OCI-LY3 (cell line): ENCODE measurements around the gene KCNMA1.

Experiments
- H2AFZ ChIP-seq: fragments of 200-600, 300-600 bp; shearing (Covaris generic); 2 replicates; pipeline ENCODE4 v1.6.0; 2014; ENCODE audit warnings: antibody characterized with exemption, low read depth, low read length
- H3K27ac ChIP-seq: fragments of 200-600, 300-600 bp; sonication (generic); 2 replicates; pipeline ENCODE4 v1.5.1; 2014; ENCODE audit warnings: mild to moderate bottlenecking, low read length, moderate library complexity, mixed read lengths
- H3K27me3 ChIP-seq: fragments of 200-600, 300-600 bp; sonication (generic); 2 replicates; pipeline ENCODE4 v1.6.1; 2014; ENCODE audit warnings: low read depth, low read length, mixed read lengths
- H3K36me3 ChIP-seq: fragments of 200-600, 300-600 bp; sonication (generic); replicated peaks from 2 replicates; pipeline ENCODE3; 2014; ENCODE audit warnings: low read depth, low read length, mixed read lengths
- H3K4me1 ChIP-seq: fragments of 300-600, 200-600 bp; sonication (generic); 2 replicates; pipeline ENCODE4 v1.6.1; 2014; ENCODE audit warnings: low read length, mixed read lengths
- H3K4me2 ChIP-seq: fragments of 200-600, 300-600 bp; sonication (generic); 2 replicates; pipeline ENCODE4 v1.6.1; 2014; ENCODE audit warnings: low read length, mixed read lengths
- H3K4me3 ChIP-seq: fragments of 300-600, 200-600 bp; sonication (generic); 2 replicates; pipeline ENCODE4 v1.5.1; 2014; ENCODE audit warnings: antibody characterized with exemption, mild to moderate bottlenecking, low read length, moderate library complexity
- H3K79me2 ChIP-seq: fragments of 300-600, 200-600 bp; shearing (Covaris generic); 2 replicates; pipeline ENCODE4 v1.6.1; 2014; ENCODE audit warnings: mild to moderate bottlenecking, low read length, mixed read lengths
- H3K9ac ChIP-seq: fragments of 300-600, 200-600 bp; shearing (Covaris generic); 2 replicates; pipeline ENCODE4 v1.6.0; 2014; ENCODE audit warnings: mild to moderate bottlenecking, low read length, moderate library complexity
- H3K9me3 ChIP-seq: fragments of 200-600, 300-600 bp; shearing (Covaris generic); 2 replicates; pipeline ENCODE4 v1.6.1; 2014; ENCODE audit warnings: low read length, mixed read lengths; ENCODE audit not compliant: insufficient read depth
- H4K20me1 ChIP-seq: fragments of 200-600, 300-600 bp; sonication (generic); 2 replicates; pipeline ENCODE4 v1.6.1; 2016; ENCODE audit warnings: low read length, mixed read lengths; ENCODE audit not compliant: insufficient read depth
- CTCF ChIP-seq: fragments of 200-600, 300-600 bp; sonication (generic); IDR thresholded peaks from 2 replicates; pipeline ENCODE4 v1.5.1; 2014; ENCODE audit warnings: antibody characterized with exemption, low read length, low read depth
- EZH2phosphoT487 ChIP-seq: fragments of 200-600 bp; shearing (Covaris generic); IDR thresholded peaks from 2 replicates; pipeline ENCODE4 v1.6.1; 2018; ENCODE audit warnings: antibody characterized with exemption, mixed run types, low read depth

The KCNMA1 gene

GRCh38 chr10:77075926-77076325 is 561.7 kb downstream of the KCNMA1 start:
- Histone ChIP-seq H3K27me3 (no peaks in the 10 kb centered on the region), H3K4me3 (no peak overlapping the region), H3K79me2 (no peaks in the 10 kb centered on the region), H3K27ac (no peak overlapping the region), H3K4me1 (no peaks in the 10 kb centered on the region), H4K20me1 (no peaks in the 10 kb centered on the region), H2AFZ (no peak overlapping the region), H3K4me2 (no peak overlapping the region), H3K9ac (no peak overlapping the region), H3K9me3 (no peaks in the 10 kb centered on the region), H3K36me3 (peaks cover 9% of the 10 kb centered on the region)
- TF ChIP-seq EZH2phosphoT487: no peak
- no peak for TF ChIP-seq CTCF

GRCh38 chr10:77074104-77074624 is 563.4 kb downstream of the KCNMA1 start:
- no peaks in the 10 kb centered on the region for H4K20me1 ChIP-seq
- no peak for TF ChIP-seq CTCF
- no peak for TF ChIP-seq EZH2phosphoT487
- no peak overlapping the region for H3K27ac ChIP-seq
- peaks cover 9% of the 10 kb centered on the region for H3K36me3 ChIP-seq
- H3K9me3 ChIP-seq: no peaks in the 10 kb centered on the region
- H3K4me1 ChIP-seq: no peaks in the 10 kb centered on the region
- H3K79me2 ChIP-seq: no peaks in the 10 kb centered on the region
- no peaks in the 10 kb centered on the region for H3K27me3 ChIP-seq
- no peak overlapping the region for H2AFZ ChIP-seq
- H3K4me2 ChIP-seq: no peak overlapping the region
- H3K4me3 ChIP-seq: no peak overlapping the region
- H3K9ac ChIP-seq: no peak overlapping the region

GRCh38 chr10:77073663-77073960 is 564.0 kb downstream of the KCNMA1 start:
- Histone ChIP-seq H3K9ac (no peak overlapping the region), H3K4me3 (no peak overlapping the region), H3K36me3 (peaks cover 12% of the 10 kb centered on the region), H3K4me2 (no peak overlapping the region), H3K79me2 (no peaks in the 10 kb centered on the region), H2AFZ (no peak overlapping the region), H3K4me1 (no peaks in the 10 kb centered on the region), H3K27ac (no peak overlapping the region), H3K9me3 (no peaks in the 10 kb centered on the region), H4K20me1 (no peaks in the 10 kb centered on the region), H3K27me3 (no peaks in the 10 kb centered on the region)
- no peak for TF ChIP-seq CTCF
- TF ChIP-seq EZH2phosphoT487: no peak

DNA sequence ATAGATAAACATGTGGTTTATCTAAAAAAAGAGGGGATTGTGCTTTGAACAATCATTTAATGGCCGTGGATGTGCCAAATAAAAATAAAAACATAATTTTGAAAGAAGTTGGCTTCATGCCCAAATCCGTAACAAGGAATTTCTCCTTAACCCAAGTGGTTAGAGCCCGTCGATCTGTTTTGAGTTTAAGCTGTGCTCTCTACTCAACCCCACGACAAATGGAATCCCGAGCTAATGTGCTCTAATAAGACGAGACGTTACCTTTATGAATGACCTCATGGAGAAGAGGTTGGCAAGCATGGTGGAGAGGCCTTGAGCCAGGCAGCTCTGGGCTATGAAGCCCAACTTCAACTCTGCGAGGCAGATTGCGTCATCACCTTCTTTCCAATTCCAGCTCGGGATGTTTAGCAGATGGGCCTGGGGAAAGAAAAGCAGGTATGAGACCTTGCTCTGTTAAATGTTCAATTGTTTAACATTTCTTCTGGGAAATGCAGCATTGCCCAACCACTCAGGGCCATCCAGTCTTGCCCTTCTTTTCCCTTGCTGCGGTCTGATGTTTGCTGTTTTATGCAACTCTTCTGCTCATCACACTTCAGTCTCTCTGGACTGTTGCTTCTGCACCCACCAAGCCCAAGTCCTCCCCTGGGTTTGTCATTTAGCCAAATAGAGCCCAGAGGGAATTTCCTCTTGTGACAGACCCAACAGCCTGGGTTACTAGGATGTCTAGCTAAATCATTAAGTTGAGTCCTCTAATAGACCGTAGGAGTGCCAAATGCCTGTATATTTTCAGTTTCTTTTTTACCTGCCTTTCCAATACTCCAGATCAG is 564.6 kb downstream of the KCNMA1 start:
- H3K4me1 ChIP-seq: no peaks in the 10 kb centered on the region
- H3K27ac ChIP-seq: no peak overlapping the region
- no peaks in the 10 kb centered on the region for H3K9me3 ChIP-seq
- no peak overlapping the region for H3K4me3 ChIP-seq
- H3K79me2 ChIP-seq: no peaks in the 10 kb centered on the region
- peaks cover 13% of the 10 kb centered on the region for H3K36me3 ChIP-seq
- no peak overlapping the region for H3K4me2 ChIP-seq
- no peak overlapping the region for H2AFZ ChIP-seq
- H3K27me3 ChIP-seq: no peaks in the 10 kb centered on the region
- H3K9ac ChIP-seq: no peak overlapping the region
- no peaks in the 10 kb centered on the region for H4K20me1 ChIP-seq
- TF ChIP-seq CTCF: no peak
- TF ChIP-seq EZH2phosphoT487: no peak
